NOMO-1 treated with dmso at 0.1 percent for 144 hours (cell line): Measurements from ENCODE around the gene ABLIM1.

ENCODE experiments used
- DNase-seq: peaks from one replicate; lab custom pipeline; 2025; ENCODE audit not compliant: unreplicated experiment; lab: John Stamatoyannopoulos, UW

Gene ABLIM1

DNA sequence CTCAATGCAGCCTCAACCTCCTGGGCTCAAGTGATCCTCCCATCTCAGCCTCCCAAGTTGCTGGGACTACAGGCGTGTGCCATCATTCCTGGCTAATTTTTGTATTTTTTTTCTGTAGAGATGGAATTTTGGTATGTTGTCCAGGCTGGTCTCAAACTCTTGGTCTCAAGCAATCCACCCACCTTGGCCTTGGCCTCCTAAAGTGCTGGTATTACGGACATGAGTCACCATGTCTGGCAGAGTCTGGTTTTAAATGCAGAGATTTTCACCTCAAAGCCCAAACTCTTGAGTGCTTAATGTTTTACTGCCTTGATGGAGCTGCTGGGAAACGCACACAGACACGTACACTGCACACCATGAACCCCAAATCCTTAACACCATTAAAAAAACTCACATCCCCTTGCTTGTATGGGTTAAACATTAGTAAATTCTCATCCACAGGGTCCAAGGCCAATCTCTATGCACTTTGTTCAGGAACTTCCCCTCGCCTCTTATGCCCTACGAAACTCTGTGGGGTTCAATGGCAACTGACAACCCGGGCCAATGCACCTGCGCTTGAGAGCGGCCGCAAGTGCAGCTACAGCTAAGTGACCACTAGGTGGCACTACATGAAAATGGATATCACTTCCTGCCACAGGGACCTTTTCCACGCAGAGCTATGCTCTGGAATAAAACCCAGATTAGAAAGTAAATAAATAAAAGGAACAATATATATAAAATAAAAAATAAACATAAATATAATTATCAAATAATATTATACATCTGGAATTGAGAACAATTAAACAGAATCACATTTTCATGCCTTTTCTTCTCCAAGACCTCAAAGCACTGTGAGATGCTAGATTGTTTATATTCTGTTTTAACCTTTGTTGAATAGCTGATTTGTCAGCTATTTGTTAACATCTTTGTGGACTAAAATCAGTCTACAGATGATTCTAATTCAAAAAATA lies 186.8 kb downstream of the ABLIM1 start:
- DNase-seq, result peak; percentile 31

GRCh38 chr10:114470361-114470760 lies 187.7 kb downstream of the ABLIM1 start:
- DNase-seq, result no peak

GRCh38 chr10:114458955-114459354 lies 199.1 kb downstream of the ABLIM1 start:
- peak; percentile 33 for DNase-seq

DNA sequence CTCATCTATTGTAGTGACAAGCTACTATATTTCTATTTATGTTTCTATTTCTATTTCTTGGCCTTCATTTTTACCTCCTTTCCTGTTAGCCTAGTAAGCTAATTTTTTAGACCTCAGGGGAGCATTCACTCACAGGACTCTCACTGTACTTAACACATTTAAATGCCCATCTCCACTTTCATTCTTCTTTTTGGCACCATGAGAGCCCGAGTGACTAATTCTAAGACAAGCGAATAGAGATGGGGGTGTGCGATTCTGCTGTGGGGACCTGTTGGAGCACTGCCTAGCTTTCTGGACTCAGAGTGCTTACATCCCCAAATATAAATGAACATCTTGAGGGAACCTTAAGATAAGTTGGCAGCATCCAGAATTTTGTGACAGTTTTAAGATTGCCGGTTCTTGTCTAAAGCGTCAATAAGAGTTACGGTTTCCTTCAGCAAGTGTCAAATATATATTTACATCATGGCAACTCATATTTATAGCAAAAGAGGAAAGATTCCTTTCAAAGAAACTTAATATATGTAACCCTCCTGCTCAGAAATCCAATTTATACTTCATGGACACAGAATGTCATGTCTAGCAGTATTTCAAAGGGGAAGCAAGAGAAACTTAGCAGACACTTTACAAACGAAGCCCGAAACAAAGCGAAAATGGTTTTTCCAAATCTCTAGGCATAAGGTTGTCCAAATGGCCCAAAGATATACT lies 199.7 kb downstream of the ABLIM1 start:
- DNase-seq, result no peak

DNA sequence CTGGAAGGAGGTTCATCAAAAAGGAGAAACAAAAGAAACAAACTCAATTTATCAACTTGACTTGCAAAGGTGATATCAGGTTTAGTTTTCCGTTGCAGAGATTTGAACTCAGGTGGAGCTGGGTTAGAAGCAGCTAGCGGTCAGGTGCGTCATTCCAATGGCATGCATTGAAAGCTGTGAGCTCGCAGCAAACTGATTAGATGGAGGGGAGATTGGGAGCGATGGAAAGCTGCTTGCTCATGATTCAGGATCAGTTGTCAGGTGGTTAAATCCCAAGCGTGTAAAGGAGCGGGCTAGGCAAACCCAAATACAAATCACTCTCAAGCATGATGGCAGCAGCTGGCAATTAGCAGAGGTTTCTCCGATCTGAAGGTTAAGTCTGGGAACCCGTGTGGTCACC lies 204.5 kb downstream of the ABLIM1 start:
- DNase-seq, result no peak

- no peak for DNase-seq
These were observed 209.2 kb downstream of the ABLIM1 start for GRCh38 chr10:114448897-114449296.

- DNase-seq, result no peak
These were observed 212.7 kb downstream of the ABLIM1 start for GRCh38 chr10:114445332-114445731.

GRCh38 chr10:114444819-114445218 lies 213.3 kb downstream of the ABLIM1 start:
- no peak for DNase-seq

DNA sequence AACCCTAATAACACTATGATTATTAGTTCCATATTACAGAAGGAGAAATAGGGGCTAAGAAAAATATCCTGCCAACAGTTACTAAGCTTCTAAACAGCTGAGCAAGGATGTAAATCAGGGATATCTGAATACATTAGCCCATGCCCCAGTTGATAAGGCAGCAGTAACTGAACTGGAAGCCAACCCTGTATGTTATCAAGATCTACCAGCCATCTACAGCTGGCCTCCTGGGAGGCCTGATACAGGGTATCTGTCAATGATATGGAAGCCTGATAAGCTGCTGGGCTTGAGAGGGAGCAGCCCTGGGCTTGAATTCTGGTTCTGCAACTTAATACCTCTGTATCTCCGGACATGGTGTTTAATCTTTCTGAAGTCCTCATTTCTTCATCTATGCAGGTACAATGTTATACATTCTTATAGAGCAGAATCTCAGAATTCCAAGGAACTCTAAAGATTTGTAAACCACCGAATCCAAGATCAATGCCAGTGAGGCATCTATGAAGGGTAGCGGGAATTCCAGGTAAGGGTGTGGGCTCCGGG lies 215.9 kb downstream of the ABLIM1 start:
- DNase-seq, result no peak

DNA sequence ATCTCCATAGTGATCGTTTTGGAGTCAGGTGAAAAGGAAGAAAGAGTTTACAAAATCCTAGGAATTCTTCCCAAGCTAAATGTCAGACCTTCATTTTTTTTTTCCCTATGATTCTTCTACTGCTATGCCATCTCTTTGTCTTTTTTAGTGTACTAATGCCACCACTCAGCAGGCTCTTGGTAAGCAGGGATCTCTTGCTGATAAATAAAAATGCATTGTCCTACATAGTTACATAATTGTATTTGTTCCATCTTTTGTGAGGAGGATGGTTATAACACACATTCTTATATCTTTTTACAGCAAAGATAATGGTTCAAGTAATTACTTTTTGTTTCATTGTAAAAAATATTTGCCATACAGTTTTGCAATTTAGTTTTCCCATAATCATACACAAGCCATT lies 217.0 kb downstream of the ABLIM1 start:
- DNase-seq, result no peak

DNA sequence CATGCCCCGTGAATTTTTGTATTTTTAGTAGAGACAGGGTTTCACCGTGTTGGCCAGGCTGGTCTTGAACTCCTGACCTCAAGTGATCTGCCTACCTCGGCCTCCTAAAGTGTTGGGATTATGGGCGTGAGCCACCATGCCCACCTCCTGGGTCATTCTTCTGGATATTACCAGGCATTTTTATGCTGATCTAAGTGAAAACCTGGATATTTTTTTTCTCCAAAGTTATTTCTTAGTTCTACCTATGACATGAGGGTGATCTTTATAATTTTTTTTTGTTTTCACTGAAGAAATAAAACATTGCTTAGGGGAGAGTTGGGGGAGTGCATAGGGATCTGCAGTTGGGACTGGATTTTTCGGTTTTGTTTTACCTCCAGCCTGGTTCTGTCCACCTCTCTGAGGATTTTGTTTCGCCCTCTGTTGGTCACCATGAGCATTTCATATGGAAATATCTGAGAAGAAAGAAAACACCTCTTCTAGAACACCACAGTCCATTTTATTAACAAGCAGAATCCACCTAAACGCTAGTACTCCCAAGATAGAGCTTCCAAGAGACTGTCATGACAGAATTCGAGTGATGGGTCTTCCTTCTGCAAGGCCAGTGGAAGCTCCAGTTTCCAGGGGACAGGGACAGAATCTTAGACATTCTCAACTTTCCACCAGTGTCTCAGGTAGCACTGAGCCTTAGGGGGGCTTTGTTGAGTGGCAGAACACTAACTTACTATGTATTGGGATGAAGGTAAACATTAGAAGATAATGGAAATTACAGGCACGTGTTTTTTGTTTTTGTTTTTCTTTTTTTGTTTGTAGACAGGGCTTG lies 220.4 kb downstream of the ABLIM1 start:
- no peak for DNase-seq

- no peak for DNase-seq
These were observed 221.1 kb downstream of the ABLIM1 start for GRCh38 chr10:114436941-114437340.

DNA sequence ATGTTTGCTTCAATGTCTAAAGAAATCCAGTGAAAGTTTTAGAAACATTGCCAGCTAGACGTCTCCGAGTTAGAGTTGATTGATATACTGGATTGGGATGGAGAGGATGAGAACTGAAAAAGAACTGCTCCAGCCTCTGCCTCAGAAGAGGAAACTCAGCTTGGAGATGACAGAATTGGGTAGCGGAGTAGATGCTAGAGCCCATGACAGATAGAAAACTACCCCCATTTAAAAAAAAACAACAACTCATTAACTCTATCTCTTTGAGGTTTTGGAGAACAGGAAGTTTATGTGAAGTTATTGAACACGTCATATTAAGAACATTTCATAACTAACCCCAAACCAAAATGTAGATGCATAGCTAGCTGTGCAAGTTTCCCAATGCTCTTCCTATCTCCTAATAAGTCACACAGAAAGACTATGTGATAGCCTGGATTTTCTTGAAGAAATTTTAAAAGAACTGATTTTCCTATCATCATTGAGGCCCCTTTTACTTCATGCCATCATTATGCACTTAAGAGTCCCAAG lies 225.4 kb downstream of the ABLIM1 start:
- no peak for DNase-seq

DNA sequence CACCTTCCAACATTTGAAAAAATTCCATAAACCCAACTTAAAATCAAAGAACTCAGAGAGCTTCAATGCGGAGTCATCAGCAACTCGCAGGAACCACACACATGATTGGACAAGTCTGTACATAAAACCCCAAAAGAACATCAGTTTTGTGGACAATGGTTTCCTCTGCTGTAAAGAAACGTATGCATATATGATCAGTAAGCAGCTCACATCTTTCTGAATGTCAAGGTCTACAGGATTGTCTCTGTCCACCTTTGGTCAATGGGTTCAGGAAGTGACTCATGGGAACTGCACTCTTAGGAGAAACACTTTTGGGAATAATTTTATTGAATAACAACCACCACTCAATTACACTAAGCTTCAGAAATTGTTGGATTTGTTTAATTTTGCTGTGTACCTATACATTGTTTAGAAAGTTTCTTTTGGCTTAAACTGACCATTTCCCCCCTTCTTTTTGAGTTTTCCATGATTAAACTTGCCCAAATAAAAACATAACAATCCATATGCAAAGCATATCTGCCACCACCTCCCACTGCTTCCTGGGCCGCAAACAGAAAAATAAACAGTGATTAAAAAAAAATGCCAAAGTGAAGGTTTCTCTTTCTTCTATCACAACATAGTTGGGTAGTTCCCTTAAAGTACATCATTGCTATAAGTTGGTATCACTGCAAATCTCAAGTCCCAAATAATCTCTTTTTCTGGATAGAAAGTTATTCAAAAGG lies 226.5 kb downstream of the ABLIM1 start:
- DNase-seq, result no peak

DNA sequence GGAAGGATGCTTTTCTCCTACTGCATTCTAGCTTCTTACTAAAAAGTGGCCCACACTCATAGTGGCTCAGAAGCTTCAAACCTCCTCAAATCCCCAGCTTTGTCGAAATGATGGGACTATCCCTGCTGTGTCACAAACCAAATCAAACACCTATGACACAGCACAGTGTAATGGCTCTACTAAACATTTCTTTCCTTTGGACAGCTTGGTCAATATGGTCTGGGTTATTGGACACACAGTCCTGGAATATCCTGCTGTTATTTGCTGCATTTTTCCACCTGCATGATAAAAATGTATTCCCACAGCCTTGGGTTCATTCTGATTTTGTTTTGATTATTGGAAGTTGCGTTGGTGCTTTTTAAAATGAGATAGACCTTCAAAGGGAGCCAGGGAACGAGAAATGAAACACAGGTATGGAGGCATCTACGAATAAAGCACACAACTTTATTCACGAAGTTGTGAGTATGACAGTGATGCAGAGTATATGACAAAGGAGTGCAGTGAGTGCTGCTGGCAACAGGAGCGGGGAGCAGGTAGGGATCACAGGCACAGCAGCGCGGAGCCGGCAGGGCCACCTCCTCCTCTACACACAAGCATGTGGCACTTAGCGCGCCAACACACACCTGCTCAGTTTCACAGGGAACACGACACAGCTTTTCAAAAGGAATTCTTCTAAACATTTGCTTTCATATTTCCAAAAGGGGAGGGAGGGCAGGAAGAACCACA lies 227.2 kb downstream of the ABLIM1 start:
- no peak for DNase-seq

- DNase-seq, result no peak
These were observed 228.3 kb downstream of the ABLIM1 start for GRCh38 chr10:114429581-114430335.

- no peak for DNase-seq
These were observed 230.8 kb downstream of the ABLIM1 start for GRCh38 chr10:114427124-114427852.

DNA sequence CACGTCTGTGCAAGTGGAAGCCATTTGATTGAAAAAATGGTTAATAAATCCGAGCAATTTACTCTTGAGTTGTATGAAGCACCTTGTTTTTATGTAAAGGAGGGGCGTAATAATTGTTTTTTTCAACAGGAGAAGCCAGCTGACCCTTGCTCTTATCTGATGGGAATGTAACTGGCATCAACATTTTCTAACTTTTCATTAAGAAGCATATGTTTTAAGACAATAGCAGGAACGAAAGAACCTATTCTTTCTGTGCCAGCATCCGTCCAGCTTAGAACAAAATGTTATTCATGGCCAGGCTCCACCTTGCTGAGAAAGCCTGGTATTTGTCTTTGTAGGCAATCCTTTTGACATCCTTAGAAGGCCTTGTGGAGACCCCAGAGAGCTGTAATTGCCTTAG lies 231.6 kb downstream of the ABLIM1 start:
- DNase-seq, result no peak
